Left renal cortex interstitium (tissue), 4 donors: ENCODE results near the gene CD274. TPM values are rescaled to one million over a fixed set of nuclear protein-coding genes. Genes with fewer than 3 reads are reported as not detected.
"Not testable (repeated sequence)": the region's sequence is repeated elsewhere in the genome, so short reads cannot be mapped to it uniquely, and the experiment has no call there.

Experiments
- DNase-seq, 4 donors: peaks; one replicate each; pipeline ENCODE4 v3.0.0-alpha.2; 2013; ENCODE audit warnings: low read depth in 4 of 4, low spot score in 2 of 4, missing footprints in 1 of 4
- polyA plus RNA-seq, 4 donors: library from polyadenylated mRNA; unstranded; fragments of 120-200 nt; gene quantifications; one replicate each; pipeline ENCODE4 v1.2.1, GENCODE V29; 2013; ENCODE audit not compliant: insufficient read length in 4 of 4

CD274 gene
- polyA plus RNA-seq, 4 donors: 0.62 to 1.5 (median 0.70) TPM

DNA sequence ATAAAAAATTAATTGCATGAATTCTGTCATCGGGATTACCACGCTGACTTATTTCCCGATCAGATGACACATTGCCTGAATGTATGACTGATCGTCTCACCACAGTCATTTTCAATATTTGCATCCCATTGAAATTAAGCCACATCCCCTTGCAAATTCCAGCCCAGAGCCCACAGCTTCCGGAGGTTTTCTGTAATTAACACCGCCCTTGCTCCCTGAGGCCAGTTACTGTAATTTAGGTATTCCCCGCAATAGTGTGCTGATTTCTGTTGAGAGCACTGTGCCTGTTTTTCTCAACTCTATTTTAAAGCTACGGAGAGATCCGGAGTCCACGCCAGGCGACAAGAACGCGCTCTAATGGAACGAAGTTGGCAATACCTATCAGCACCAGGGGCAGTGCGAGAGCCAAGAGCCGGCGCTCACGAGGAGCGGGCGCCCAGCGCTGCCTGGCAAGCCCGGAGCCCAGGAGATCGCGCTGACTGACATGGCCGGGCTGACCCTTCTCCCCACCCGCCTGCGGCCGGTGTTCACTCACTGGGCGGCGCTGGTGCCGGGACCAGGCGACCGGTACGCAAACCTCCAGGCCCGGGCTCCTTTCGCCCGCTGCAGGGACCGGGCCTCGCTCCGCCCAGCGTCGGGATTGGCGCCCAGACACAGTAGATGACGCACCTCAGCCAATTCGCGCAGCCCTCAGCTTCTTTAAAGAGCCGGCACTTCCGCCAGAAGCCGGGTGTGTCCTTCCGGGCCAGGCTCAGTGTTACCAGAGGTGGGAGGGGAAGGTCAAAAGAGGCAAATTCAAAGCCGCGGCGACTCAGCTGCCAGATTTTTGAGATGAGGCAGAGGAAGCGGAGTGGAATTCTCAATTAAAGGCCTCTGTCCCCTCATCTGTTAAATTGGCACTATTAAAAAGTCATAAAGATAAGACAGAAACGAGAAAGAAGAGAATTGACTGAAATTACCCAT lies 12.8 kb upstream of the CD274 start, which contains the start of gene PLGRKT:
Gene PLGRKT, minus strand, starts transcription at position 672 of the 963 bp plus-strand sequence. CDS start 5,948 bp downstream, outside the sequence.
- peak; percentile 74 to 91 (median 78) for DNase-seq

DNA sequence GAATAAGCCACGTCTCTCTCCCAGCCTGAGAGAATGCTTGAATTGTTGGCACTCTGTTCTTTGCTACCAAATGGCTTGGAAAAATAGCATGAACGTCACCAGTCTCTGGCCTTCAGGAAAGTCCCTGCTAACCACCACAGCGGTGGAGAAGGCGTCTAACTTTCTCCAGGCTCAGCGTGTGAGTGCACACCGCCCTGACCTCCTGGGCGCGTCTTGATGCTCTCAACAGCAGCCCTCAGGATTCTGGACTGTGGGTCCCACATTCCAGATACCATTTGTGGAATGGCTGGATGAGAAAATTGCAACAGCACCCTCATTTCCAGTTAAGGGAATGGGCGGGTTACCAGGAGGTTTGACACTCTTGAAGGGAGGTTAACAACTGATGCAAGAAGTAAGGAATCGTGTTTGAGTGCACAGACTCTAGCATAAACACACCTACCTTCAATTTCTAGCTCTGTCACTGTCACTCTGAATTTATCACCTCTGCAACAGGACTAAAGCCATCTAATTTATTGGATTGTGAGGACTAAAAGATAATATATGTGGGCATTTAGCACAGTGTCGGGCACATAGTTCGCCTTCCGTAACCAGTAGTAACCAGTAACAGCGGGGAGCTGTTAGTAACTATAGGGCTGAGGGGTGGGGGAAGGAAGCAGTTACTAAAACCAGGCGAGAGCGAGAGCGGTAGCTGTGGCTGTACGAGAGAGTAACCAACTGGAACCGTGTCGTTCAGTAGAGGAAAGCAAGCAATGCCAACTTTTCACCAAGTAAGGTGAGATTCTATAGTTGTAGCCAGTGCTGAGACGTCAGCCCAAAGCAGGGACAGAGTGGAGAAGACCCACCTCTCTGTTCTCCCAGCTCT lies 11.8 kb upstream of the CD274 start:
- no peak for DNase-seq

DNA sequence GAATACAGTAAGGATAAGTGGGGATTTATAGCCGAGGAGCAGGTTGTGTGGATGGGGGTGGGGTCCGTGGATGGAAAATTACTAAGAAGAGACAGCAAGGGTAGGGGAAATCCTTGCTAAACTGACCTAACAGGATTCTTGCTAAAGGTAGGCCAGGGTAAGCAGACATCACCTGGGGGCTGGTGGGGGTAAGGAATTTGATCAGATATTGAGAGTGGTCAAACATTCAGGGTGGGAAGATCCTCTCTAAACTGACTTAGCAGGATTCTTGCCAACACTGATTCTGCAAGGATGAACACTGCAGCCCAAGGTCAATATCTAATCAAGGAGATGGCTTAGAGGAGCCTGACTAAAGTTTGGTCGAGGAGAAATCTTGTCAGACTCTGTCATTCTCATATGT lies 9.9 kb upstream of the CD274 start:
- no peak for DNase-seq

GRCh38 chr9:5441043-5441442 lies 9.3 kb upstream of the CD274 start:
- no peak for DNase-seq

GRCh38 chr9:5442400-5443011 lies 7.8 kb upstream of the CD274 start:
- DNase-seq: no peak

- DNase-seq: no peak
Observed at GRCh38 chr9:5443850-5444249, 6.5 kb upstream of the CD274 start.

DNA sequence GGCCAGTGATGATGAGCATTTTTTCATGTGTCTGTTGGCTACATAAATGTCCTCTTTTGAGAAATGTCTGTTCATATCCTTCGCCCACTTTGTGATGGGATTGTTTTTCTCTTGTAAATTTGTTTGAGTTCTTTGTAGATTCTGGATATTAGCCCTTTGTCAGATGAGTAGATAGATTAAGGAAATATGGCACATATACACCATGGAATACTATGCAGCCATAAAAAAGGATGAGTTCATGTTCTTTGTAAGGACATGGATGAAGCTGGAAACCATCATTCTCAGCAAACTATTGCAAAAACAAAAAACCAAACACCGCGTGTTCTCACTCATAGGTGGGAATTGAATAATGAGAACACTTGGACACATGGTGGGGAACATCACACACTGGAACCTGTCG lies 5.2 kb upstream of the CD274 start:
- not testable (repeated sequence) for DNase-seq

- DNase-seq: no peak
Observed at GRCh38 chr9:5445886-5446285, 4.5 kb upstream of the CD274 start.

DNA sequence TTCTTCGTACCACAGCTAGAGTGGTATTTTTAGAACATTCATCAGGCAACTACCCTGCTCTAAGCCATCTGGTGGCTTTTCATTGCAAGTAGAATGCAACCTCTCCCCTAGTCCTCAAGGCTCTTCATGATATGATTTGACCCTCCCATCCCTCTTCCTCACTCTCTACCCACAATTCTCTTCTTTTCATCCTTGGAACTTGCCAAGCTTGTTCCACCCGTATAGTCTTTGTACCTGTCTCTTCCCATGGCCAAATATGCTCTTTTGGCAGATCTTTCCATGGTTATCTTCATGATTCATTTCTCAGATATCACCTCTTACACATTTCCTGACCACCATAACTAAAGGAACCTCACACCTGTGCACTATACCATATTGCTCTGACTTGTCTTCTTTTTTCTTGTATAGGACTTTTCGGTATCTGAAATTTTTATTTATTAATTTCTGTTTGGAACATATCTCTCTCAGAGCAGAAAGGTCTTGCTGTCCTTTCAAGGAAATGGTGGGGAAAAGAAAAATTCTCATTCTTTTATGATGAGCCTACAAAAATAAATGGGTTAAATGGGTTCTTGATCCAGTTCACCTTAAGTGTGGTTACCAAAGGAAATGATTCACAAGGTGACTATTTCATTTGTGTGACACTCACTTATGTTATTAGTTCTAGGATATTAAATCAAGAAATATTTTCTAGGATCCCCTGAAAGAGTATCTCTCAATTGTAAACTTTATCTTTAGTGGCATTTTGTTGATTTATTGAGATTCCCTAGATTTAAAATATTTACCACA lies 3.7 kb upstream of the CD274 start:
- no peak for DNase-seq

- no peak for DNase-seq
Observed at GRCh38 chr9:5447337-5447736, 3.0 kb upstream of the CD274 start.

- DNase-seq: no peak
Observed at GRCh38 chr9:5448016-5448415, 2.3 kb upstream of the CD274 start.

DNA sequence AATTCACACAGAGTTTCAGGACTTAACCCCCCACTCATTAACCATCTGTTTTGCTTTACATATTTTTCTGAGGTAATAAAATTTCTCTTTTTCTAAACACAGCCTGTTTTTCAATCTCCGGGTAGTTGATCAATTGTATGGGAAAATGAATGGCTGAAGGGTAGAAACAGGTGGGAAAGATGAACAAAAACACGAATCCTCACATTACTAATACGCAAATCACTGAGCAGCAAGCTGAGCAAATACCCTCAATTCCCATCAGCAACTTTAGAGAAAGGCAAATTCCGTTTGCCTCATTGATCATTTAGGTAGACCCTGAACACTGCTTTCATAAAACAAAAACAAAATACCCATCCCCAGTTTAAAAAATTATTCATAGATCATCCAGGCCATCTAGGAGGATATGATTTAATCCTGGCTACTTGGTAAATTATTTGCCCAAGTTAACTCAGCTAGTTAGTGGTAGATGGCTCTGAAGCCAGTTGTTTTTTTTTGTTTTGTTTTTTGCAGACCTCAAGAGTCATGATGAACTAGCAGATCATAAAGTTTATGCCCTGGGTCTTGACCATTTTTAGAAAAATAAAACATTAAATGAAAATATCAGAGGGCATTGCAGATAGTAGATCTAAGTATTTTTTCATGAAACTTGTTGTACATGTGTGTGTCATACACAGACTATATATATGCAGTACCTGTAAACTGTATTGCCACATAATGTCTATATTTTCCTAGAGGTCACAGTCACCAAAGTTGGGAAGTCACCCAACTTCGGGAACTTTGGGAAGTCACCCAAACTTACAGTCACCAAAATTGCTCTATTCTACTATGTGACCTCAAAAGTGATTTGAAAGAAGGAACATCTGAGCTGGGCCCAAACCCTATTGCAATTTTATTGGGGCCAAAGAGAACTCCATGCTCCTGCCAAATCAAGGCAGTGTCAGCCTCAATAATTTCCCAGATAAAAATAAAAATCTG lies 1.6 kb upstream of the CD274 start:
- no peak for DNase-seq

- DNase-seq: peak in 1 of 4 donors; percentile 39
Observed at GRCh38 chr9:5449521-5450358, 602 bp upstream of the CD274 start.

DNA sequence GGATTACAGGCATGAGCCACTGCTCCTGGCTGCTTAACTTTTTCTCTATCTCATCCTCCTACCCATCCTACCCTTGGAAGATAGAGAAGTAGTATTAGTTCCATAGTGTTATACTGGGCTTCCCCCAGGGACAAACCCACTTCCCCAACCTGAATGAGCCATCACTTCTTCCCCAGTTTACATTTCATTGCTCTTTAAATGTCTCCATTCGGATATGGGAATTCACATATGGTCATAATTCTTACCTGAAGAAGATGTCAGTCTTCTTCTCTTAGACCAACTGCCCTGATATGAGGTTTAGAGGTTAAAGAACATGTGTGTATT lies 1.9 kb downstream of the CD274 start:
- no peak for DNase-seq

DNA sequence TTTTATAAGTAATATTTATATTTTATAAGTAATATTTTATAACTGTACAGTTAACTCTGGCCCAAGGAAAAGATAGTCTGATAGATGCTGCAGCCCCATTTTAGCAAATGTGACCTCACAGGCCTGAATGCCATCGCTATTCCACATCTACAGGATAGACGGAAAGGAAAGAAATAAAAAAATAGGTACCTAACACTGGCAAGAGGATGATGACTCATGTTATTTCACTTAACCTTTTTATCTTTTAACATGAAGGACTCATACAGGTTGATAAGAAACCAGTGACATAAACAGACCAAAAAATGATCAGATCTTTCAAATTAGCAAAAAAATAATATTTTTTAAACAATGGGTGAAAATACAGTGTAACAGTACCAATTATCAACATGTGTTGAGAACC lies 2.7 kb downstream of the CD274 start:
- no peak for DNase-seq

GRCh38 chr9:5453673-5454072 lies 3.3 kb downstream of the CD274 start:
- DNase-seq: no peak

DNA sequence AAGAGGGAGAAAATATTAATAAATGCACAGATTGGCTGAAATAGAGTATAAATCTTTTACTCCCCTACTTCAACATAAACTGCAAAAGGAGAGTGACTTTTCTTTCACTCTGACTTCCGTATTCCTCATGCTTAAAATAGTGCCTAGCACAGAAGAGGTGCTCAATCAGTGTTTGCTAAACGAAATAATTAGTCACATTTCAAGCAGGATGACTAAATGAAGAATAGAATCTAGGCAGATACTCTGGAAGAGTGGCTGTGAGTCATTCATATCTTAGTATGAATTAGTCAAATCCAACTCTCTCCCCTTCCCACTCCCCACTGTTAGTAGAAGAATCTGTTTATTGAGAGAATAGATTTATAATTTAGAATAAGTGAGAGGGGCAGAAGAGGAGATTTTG lies 4.8 kb downstream of the CD274 start:
- DNase-seq: no peak

DNA sequence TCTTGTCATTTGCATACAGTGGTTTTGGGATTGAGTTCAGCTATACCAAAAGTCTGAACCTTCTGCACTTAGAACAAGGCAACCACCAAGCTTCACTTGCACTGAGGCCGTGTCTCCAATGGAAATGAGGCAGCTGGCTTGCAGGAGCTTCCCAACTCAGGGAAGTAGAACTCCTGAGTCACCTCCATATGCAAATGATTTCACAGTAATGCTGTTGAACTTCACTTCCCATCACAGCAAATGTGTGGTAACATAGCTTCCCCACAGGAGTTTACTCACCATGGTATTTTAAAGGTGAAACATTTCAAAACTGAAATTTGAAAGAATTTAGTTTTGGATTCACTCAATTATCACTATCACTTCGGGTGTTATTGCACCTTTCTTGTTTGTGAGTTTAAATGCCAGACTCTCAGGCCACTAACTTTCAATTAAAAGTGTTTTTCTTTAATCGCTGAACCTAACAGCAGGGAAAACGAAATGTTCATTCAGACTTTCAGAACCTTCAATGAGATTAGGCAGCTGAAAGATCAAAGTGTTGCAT lies 9.0 kb downstream of the CD274 start:
- DNase-seq: no peak
